Loucy (cell line): ENCODE measurements around the gene EYA3.

Experiments
- H2AFZ ChIP-seq: fragments of 200-600 bp; sonication (generic); 2 replicates; pipeline ENCODE4 v1.6.0; 2016; ENCODE audit warnings: antibody characterized with exemption, mild to moderate bottlenecking, low read length, moderate library complexity
- H3F3A ChIP-seq: fragments of 200-600 bp; 2 replicates; pipeline ENCODE4 v1.6.0; 2016; ENCODE audit warnings: antibody characterized with exemption, low read depth, mild to moderate bottlenecking
- H3K27me3 ChIP-seq: fragments of 200-600 bp; sonication (generic); 2 replicates; pipeline ENCODE4 v1.6.1; 2014; ENCODE audit warnings: low read length, mild to moderate bottlenecking; ENCODE audit not compliant: insufficient read depth, poor library complexity, severe bottlenecking
- H3K36me3 ChIP-seq: fragments of 200-600 bp; sonication (generic); 2 replicates; pipeline ENCODE4 v1.6.1; 2016; ENCODE audit warnings: low read length; ENCODE audit not compliant: insufficient read depth
- H3K4me1 ChIP-seq: fragments of 200-600 bp; sonication (generic); 2 replicates; pipeline ENCODE4 v1.5.1; 2014; ENCODE audit warnings: low read length, mild to moderate bottlenecking; ENCODE audit not compliant: insufficient read depth, poor library complexity, severe bottlenecking
- H3K4me2 ChIP-seq: fragments of 200-600 bp; sonication (generic); 2 replicates; pipeline ENCODE4 v1.6.0; 2014; ENCODE audit warnings: antibody characterized with exemption, low read length, low read depth, mild to moderate bottlenecking; ENCODE audit not compliant: poor library complexity, severe bottlenecking
- H3K4me3 ChIP-seq: fragments of 200-600 bp; sonication (generic); 2 replicates; pipeline ENCODE4 v1.5.1; 2014; ENCODE audit warnings: low read length, mild to moderate bottlenecking, mixed read lengths; ENCODE audit not compliant: poor library complexity, severe bottlenecking
- H3K79me2 ChIP-seq: fragments of 200-600 bp; sonication (generic); 2 replicates; pipeline ENCODE4 v1.6.1; 2014; ENCODE audit warnings: low read length; ENCODE audit not compliant: insufficient read depth
- H3K9ac ChIP-seq: fragments of 200-600 bp; sonication (generic); 2 replicates; pipeline ENCODE4 v1.6.0; 2014; ENCODE audit warnings: mild to moderate bottlenecking, low read depth, low read length, moderate library complexity; ENCODE audit not compliant: poor library complexity, severe bottlenecking
- H3K9me2 ChIP-seq: fragments of 200-600 bp; sonication (generic); replicated peaks from 2 replicates; pipeline ENCODE4 v1.6.1; 2016; ENCODE audit warnings: low read depth, low read length, mixed read lengths
- H3K9me3 ChIP-seq: fragments of 200-600 bp; sonication (generic); 2 replicates; pipeline ENCODE4 v1.6.1; 2014; ENCODE audit warnings: mild to moderate bottlenecking, antibody characterized with exemption, low read length, low read depth; ENCODE audit not compliant: insufficient read depth
- H4K20me1 ChIP-seq: fragments of 200-600 bp; sonication (generic); 2 replicates; pipeline ENCODE4 v1.6.0; 2014; ENCODE audit warnings: antibody characterized with exemption, low read length, mild to moderate bottlenecking; ENCODE audit not compliant: insufficient read depth, poor library complexity, severe bottlenecking
- EZH2phosphoT487 ChIP-seq: fragments of 200-600 bp; IDR thresholded peaks from 2 replicates; pipeline ENCODE4 v1.6.1; 2018; ENCODE audit warnings: antibody characterized with exemption, mild to moderate bottlenecking, moderate library complexity, borderline replicate concordance
- TF ChIP-seq, protein P1 (sequence below): fragments of 200-600 bp; sonication (generic); conservative IDR thresholded peaks from 2 replicates; pipeline ENCODE4 v1.5.1; 2014; ENCODE audit warnings: mild to moderate bottlenecking, antibody characterized with exemption, low read length

EYA3 gene

GRCh38 chr1:28027660-28028059 is 60.8 kb downstream of the EYA3 start:
- no peaks in the 10 kb centered on the region for H3K27me3 ChIP-seq
- no peaks in the 10 kb centered on the region for H3K4me1 ChIP-seq
- H3K79me2 ChIP-seq, result no peaks in the 10 kb centered on the region
- no peaks in the 10 kb centered on the region for H3K9me3 ChIP-seq
- H3K36me3 ChIP-seq, result peaks cover 19% of the 10 kb centered on the region; the same call in 1 of the 2 replicates
- H3F3A ChIP-seq, result no peaks in the 10 kb centered on the region; the same call in 1 of the 2 replicates
- H3K4me2 ChIP-seq, result no peak overlapping the region
- H4K20me1 ChIP-seq, result no peaks in the 10 kb centered on the region
- no peak overlapping the region for H2AFZ ChIP-seq
- H3K9me2 ChIP-seq, result no peaks in the 10 kb centered on the region
- no peak overlapping the region for H3K4me3 ChIP-seq
- no peak for TF ChIP-seq EZH2phosphoT487
- TF ChIP-seq, protein P1, sequence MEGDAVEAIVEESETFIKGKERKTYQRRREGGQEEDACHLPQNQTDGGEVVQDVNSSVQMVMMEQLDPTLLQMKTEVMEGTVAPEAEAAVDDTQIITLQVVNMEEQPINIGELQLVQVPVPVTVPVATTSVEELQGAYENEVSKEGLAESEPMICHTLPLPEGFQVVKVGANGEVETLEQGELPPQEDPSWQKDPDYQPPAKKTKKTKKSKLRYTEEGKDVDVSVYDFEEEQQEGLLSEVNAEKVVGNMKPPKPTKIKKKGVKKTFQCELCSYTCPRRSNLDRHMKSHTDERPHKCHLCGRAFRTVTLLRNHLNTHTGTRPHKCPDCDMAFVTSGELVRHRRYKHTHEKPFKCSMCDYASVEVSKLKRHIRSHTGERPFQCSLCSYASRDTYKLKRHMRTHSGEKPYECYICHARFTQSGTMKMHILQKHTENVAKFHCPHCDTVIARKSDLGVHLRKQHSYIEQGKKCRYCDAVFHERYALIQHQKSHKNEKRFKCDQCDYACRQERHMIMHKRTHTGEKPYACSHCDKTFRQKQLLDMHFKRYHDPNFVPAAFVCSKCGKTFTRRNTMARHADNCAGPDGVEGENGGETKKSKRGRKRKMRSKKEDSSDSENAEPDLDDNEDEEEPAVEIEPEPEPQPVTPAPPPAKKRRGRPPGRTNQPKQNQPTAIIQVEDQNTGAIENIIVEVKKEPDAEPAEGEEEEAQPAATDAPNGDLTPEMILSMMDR, result no peak
- no peak overlapping the region for H3K9ac ChIP-seq

DNA sequence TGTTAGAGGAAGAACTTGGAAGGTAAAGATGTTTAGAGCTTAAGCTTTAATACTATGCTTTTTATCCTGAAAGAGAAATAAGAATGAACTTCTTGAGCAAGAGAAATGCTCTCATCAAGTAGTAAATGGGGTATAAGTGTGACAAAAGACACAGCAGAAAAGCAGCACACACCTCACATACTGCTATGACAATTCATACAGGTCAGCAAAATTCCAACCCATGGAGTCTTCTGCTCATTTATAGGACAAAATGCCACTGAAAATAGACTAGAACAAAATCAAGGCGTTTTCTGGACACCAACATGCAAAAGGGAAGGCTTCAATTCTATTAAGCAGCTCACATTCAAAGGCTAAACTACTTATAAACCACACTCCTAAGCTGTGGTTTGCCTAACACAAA is 61.2 kb downstream of the EYA3 start:
- H3K9me2 ChIP-seq, result no peaks in the 10 kb centered on the region
- no peaks in the 10 kb centered on the region for H3K9me3 ChIP-seq
- no peaks in the 10 kb centered on the region; the same call in 1 of the 2 replicates for H3F3A ChIP-seq
- H3K36me3 ChIP-seq, result peaks cover 19% of the 10 kb centered on the region; the same call in 1 of the 2 replicates
- TF ChIP-seq EZH2phosphoT487, result no peak
- TF ChIP-seq, protein P1, result no peak
- no peak overlapping the region for H3K4me3 ChIP-seq
- no peak overlapping the region for H3K4me2 ChIP-seq
- H3K4me1 ChIP-seq, result no peaks in the 10 kb centered on the region
- no peak overlapping the region for H3K9ac ChIP-seq
- no peaks in the 10 kb centered on the region for H3K27me3 ChIP-seq
- H3K79me2 ChIP-seq, result no peaks in the 10 kb centered on the region
- H4K20me1 ChIP-seq, result no peaks in the 10 kb centered on the region
- H2AFZ ChIP-seq, result no peak overlapping the region

DNA sequence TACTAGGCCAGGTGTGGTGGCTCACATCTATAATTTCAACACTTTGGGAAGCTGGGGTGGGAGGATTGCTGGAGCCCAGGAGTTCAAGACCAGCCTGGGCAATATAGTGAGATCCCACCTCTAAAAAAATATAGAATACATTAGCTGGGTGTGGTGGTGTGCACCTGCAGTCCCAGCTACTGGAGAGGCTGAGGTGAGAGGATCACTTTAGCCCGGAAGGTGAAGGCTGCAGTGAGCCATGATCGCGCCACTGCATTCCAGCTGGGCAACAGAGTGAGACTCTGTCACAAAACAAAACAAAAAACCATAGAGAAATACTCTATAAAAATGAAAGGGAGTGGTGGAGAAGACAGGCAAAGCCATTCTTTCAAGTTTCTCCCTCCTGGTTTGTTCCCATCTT is 62.1 kb downstream of the EYA3 start:
- no peaks in the 10 kb centered on the region for H3K4me1 ChIP-seq
- no peaks in the 10 kb centered on the region; the same call in 1 of the 2 replicates for H3F3A ChIP-seq
- H3K9me2 ChIP-seq, result no peaks in the 10 kb centered on the region
- no peak overlapping the region for H3K9ac ChIP-seq
- no peaks in the 10 kb centered on the region for H3K9me3 ChIP-seq
- no peak overlapping the region for H3K4me2 ChIP-seq
- no peak overlapping the region for H3K4me3 ChIP-seq
- peaks cover 19% of the 10 kb centered on the region; the same call in 1 of the 2 replicates for H3K36me3 ChIP-seq
- TF ChIP-seq EZH2phosphoT487, result no peak
- TF ChIP-seq, protein P1, result no peak
- H4K20me1 ChIP-seq, result no peaks in the 10 kb centered on the region
- H2AFZ ChIP-seq, result no peak overlapping the region
- no peaks in the 10 kb centered on the region for H3K27me3 ChIP-seq
- H3K79me2 ChIP-seq, result no peaks in the 10 kb centered on the region
